Activated T-cell treated with anti-CD3 and anti-CD28 coated beads, Interleukin-2, amount 50 U/mL, for 72 hours (primary cell): ENCODE data around the gene EZR. TPM values are rescaled to one million over a fixed set of nuclear protein-coding genes. Genes with fewer than 3 reads are reported as not detected.
A peak's percentile ranks its signal among the peaks of the same experiment; 100 is the strongest.
"Not testable (repeated sequence)": the region's sequence is repeated elsewhere in the genome, so short reads cannot be mapped to it uniquely, and the experiment has no call there.

Source experiments
- ATAC-seq, 2 donors: fragments of 150-1000 bp; cut with Tn5 transposase; replicated peaks in 1 of 2; 2 replicates each; pipeline ENCODE4 v1.10.0; 2021; ENCODE audit warnings: moderate library complexity in 2 of 2, mild to moderate bottlenecking in 1 of 2
- DNase-seq, 2 donors: peaks; one replicate each; pipeline ENCODE4 v3.0.0; 2021 to 2022; ENCODE audit warnings: mixed read lengths in 1 of 2
- H3K27ac Mint-ChIP-seq: one replicate; pipeline ENCODE4 v1.8.0; 2022; ENCODE audit warnings: mild to moderate bottlenecking, moderate library complexity, mixed read lengths
- H3K27me3 Mint-ChIP-seq: one replicate; pipeline ENCODE4 v1.8.0; 2022; ENCODE audit warnings: low read depth, mixed read lengths
- H3K36me3 Mint-ChIP-seq, 2 donors: one replicate each; pipeline ENCODE4 v1.8.0; 2022; ENCODE audit warnings: mixed read lengths in 2 of 2, mild to moderate bottlenecking in 1 of 2; ENCODE audit not compliant: insufficient read depth in 2 of 2
- H3K4me1 Mint-ChIP-seq: one replicate; pipeline ENCODE4 v1.8.0; 2022; ENCODE audit warnings: low read depth, mixed read lengths
- H3K4me3 Mint-ChIP-seq, 2 donors: one replicate each; pipeline ENCODE4 v1.8.0; 2022; ENCODE audit warnings: mild to moderate bottlenecking in 2 of 2, mixed read lengths in 2 of 2, moderate library complexity in 2 of 2
- H3K9me3 Mint-ChIP-seq, 2 donors: one replicate each; pipeline ENCODE4 v1.8.0; 2022; ENCODE audit warnings: mixed read lengths in 2 of 2
- total RNA-seq, 2 donors: library from RNA; stranded (reverse); gene quantifications; one replicate each; pipeline ENCODE4 v1.2.3, GENCODE V29; 2022

The EZR gene
- total RNA-seq, 2 donors from 2014 or later: 167 to 177 TPM

DNA sequence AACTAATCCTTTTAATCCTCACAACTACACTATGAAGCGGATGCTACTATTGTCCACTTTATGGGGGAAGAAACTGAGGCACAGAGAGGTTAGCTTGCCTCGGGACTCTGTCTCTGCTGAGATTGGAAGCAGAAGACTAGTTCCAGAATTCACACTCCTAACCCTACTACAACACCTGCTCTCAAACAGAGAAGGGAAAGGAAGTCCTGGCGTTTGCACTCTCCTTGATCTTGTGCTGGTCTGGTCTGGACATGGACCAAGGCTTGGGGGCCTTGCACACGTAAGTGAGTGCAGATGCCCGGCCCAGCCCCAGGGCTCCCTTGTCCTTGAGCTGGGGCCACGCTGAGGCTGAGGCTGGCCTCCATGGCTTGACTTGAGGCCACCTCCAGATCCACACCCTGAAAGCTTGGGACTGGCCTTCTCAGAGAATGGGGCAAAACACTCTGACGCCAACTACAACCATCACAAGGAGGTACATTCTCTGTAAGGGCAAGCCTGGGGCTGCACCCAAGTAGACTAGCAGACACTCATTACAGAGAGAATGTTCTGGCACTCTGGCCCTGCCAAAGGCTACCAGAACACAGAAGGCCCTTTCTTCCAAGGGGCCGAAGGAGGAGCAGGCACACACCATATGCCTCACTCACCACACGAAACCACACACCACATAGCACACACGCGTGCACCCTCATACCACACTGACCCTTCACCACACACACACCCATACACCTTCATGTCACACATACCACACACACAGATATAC, 33.3 kb upstream of the EZR start:
- no peaks in the 10 kb centered on the region for H3K9me3 Mint-ChIP-seq
- peak; percentile 45 to 47 for DNase-seq
- H3K4me1 Mint-ChIP-seq: peaks cover 31% of the 10 kb centered on the region
- no peak overlapping the region for H3K4me3 Mint-ChIP-seq
- no peak overlapping the region for H3K27ac Mint-ChIP-seq
- peak in 1 of 2 donors; percentile 18 for ATAC-seq
- no peaks in the 10 kb centered on the region for H3K36me3 Mint-ChIP-seq
- H3K27me3 Mint-ChIP-seq: no peaks in the 10 kb centered on the region

DNA sequence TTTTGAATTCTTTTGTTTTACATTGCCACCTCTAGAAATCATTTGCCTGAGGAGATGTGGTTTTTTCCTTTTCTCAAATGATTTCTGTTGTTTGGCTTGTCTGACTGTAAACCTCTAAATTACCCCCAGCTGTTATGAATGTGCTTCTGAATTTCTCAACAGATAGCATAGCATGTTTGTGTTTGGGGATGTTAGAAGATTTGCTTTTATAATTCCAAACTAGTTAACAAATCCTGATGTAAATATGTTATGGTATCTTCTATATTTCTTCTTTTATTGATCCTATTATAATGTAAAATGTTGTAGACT, 31.6 kb upstream of the EZR start:
- DNase-seq: no peak
- Mint-ChIP-seq H3K4me3 (peak overlapping the region in 1 of 2 donors; percentile 92), H3K4me1 (peaks cover 24% of the 10 kb centered on the region), H3K9me3 (no peaks in the 10 kb centered on the region), H3K27me3 (no peaks in the 10 kb centered on the region), H3K36me3 (no peaks in the 10 kb centered on the region), H3K27ac (peak overlapping the region; percentile 93)
- peak in 1 of 2 donors; percentile 2 for ATAC-seq

DNA sequence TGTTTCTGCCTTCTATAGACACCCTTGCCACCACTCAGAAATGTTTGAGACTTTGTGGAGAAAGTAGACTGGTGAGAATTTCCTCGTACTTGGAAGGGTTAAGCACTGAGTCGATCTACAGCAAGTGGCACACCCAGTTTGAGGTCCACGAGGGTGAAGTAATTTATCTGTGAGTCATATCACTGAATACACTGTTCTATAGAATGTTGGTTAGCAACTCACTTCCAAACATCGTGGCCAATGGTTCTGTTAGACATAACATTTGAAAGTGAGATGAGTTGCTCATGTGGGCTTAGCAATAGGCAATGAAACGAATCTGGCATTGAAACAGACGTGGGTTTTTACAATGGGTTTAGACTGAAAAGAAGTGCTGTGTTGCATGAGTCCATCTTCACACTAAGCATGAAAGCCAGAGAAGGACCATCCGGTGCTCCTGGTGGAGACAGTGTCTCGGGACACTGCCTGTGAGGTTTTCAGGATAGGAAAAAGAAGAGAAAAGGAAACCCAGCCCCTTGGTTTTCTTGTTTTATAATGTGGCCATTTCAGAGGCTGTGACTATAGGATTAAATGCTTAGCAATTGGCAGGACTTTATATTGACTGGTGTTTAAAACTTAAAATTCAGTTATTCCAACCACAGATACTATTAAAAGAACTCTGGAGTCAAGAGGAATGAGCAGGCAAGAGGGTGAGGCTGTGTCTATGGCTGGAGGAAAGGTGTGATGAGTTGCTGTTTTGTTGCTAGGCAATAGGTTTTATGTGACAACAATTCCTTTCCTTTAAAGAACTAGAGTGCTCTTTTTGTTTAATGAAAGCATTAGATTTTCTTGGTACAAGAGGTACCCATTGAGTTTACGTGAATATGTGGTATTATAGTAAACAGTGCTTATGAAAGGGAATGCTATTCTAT, 31.0 kb upstream of the EZR start:
- Mint-ChIP-seq H3K9me3 (no peaks in the 10 kb centered on the region), H3K36me3 (no peaks in the 10 kb centered on the region), H3K4me1 (peaks cover 21% of the 10 kb centered on the region), H3K27me3 (no peaks in the 10 kb centered on the region), H3K27ac (peak overlapping the region; percentile 93), H3K4me3 (peak overlapping the region; percentile 76 to 92)
- DNase-seq: peak; percentile 62 to 70
- ATAC-seq: peak; percentile 81 to 83

DNA sequence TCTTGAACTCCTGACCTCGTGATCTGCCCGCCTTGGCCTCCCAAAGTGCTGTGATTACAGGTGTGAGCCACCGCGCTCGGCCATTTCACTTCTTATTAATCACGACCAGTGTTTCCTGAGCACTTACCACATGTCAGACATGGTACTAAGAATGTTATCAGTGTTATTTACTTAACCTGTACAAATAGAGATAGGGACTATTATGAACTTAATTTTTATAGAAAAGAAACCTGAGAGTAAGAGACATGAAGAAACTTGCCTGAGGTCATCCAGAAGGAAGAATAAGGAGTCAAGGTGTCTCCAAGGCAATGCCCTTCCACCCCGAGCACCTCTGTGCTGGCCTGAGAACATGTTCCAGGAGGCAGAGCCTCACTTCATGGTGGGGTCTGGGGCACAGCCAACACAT, 29.3 kb upstream of the EZR start:
- Mint-ChIP-seq H3K36me3 (no peaks in the 10 kb centered on the region), H3K27ac (no peak overlapping the region), H3K4me3 (no peak overlapping the region), H3K27me3 (no peaks in the 10 kb centered on the region), H3K4me1 (peaks cover 21% of the 10 kb centered on the region), H3K9me3 (no peaks in the 10 kb centered on the region)
- ATAC-seq: no peak
- DNase-seq: no peak

DNA sequence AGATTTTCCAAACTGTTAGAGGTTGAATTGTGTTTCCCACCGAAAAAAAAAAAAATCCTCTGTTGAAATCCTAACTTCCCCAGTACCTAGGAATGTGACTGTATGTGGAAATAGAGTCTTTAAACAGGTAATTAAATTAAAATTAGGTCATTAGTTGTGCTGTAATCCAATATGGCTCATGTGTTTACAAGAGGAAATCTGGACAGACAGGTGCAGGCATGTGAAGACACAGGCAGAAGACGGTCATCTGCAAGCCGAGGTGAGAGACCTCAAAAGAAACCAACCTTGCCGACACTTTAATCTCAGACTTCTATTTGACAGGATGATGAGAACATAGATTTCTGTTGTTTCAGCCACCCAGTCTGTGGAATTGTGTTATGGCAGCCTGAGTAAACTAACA, 28.6 kb upstream of the EZR start:
- DNase-seq: no peak
- H3K27ac Mint-ChIP-seq: no peak overlapping the region
- H3K4me3 Mint-ChIP-seq: no peak overlapping the region
- H3K27me3 Mint-ChIP-seq: no peaks in the 10 kb centered on the region
- H3K4me1 Mint-ChIP-seq: peaks cover 21% of the 10 kb centered on the region
- H3K9me3 Mint-ChIP-seq: peaks cover under 1 to 1% of the 10 kb centered on the region in 2 donors
- no peak for ATAC-seq
- peaks cover 0 to under 1% of the 10 kb centered on the region in 2 donors for H3K36me3 Mint-ChIP-seq

DNA sequence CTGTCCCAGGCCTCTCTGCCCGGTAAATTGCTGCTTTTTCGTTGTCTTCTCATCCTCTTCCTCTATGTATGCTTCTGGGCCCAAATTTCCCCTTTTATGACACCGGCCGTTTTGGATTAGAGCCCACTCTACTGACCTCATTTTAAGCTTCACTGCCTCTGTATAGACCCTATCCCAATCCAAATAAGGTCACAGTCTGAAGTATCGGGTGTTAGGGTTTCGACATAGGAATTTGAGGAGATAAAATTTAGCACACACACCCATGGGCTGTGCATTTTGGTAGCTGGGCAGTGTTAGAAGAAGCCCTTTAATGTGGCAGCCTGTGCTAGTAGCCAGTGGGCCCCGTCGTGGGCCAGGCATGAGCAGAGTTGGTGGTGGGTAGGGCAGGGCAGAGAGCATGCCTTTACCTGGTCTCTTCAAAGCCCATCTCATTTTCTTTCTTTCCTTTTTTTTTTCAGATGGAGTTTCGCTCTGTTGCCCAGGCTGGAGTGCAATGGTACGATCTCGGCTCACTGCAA, 27.9 kb upstream of the EZR start:
- Mint-ChIP-seq H3K36me3 (peaks cover 0 to 2% of the 10 kb centered on the region in 2 donors), H3K4me3 (no peak overlapping the region), H3K4me1 (peaks cover 21% of the 10 kb centered on the region), H3K27me3 (no peaks in the 10 kb centered on the region), H3K9me3 (peaks cover 2% of the 10 kb centered on the region in 2 donors), H3K27ac (no peak overlapping the region)
- DNase-seq (no peak), ATAC-seq (no peak)

DNA sequence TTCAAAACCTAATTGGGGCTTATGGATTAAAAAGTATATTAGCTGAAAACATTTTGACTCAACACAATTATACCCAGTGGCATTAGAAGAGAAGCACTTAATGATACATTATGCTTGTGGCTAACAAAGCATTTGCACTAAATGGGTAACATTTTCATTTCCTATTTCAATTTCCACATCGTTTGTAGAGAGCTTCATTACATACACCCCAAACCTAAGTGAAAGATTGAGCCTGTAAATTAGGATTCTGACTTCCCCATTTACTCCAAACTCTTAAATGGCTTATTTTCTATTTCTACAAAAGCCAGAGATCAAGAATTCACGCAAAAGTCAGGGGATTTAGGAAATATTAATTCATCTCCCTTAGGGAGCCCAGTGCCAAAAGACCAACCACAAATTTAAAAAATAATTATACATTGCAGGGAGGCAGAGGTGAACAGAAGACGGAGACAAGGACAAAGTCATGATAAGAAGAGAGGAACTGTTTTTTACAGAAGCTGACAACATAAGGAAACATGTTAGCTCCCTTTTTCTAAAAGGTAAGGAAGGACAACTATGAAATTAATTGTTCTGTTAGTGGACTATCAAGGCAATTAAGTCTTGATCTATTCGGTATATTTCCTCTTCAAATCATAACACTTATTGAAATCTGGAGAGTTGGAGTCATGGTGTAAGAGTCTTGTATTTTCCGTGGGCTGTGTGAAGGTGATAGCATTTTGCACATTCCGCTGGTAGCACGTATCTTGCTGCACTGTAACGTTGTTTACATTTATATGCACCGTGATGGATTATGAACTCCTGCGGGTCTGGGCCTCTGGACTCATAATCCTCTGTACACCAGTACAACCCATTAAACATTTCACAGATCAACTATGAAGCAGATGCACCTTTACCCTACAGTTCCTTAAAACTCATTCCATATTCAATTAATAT, 24.8 kb upstream of the EZR start:
- Mint-ChIP-seq H3K4me3 (no peak overlapping the region), H3K27ac (no peak overlapping the region), H3K9me3 (peaks cover 4 to 5% of the 10 kb centered on the region in 2 donors), H3K4me1 (peaks cover 2% of the 10 kb centered on the region), H3K36me3 (peaks cover 0 to 2% of the 10 kb centered on the region in 2 donors), H3K27me3 (no peaks in the 10 kb centered on the region)
- DNase-seq (no peak), ATAC-seq (no peak)

DNA sequence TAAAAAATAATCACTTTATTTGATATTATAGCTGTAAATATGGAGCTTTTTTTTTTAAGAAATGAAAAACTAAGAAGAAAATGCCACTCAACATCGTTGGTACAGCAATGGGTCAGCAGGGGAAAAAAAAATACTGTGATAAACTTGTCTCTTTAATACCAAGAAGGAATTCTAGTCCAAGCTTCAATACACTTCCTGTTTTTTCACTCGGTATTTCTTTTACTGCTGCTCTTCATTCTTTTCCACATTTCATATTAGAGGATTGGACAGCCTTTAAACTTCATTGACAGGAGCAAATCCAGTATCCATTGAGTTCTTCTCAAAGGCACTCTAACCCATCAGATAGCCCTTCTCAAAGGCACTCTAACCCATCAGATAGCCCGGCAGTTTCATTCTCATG, 22.2 kb upstream of the EZR start:
- DNase-seq: no peak
- Mint-ChIP-seq H3K4me3 (no peak overlapping the region), H3K4me1 (no peaks in the 10 kb centered on the region), H3K27me3 (no peaks in the 10 kb centered on the region), H3K9me3 (peaks cover 4 to 5% of the 10 kb centered on the region in 2 donors), H3K36me3 (peaks cover 0 to 2% of the 10 kb centered on the region in 2 donors), H3K27ac (no peak overlapping the region)
- ATAC-seq: no peak

DNA sequence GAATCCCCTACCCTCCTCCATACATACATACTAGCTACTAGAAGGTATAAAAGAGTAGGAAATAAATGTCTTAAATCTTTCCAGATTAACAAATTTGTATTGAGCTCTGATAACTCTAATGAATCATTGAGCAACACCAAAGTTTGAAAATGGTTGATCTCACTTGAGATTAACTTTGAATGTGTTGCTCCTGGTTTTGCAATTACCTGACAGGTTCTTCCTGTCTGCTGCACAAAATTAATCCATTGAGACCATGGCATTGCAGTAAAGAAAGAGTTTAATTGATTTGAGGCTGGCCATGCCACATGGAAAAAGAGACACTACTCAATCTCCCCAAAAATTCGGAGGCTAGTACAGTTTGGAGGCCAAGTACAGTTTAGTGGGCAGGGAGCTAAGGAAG, 21.3 kb upstream of the EZR start:
- ATAC-seq (no peak), DNase-seq (no peak)
- Mint-ChIP-seq H3K9me3 (peaks cover 4 to 5% of the 10 kb centered on the region in 2 donors), H3K36me3 (peaks cover 0 to 2% of the 10 kb centered on the region in 2 donors), H3K27me3 (no peaks in the 10 kb centered on the region), H3K4me1 (no peaks in the 10 kb centered on the region), H3K27ac (no peak overlapping the region), H3K4me3 (no peak overlapping the region)

DNA sequence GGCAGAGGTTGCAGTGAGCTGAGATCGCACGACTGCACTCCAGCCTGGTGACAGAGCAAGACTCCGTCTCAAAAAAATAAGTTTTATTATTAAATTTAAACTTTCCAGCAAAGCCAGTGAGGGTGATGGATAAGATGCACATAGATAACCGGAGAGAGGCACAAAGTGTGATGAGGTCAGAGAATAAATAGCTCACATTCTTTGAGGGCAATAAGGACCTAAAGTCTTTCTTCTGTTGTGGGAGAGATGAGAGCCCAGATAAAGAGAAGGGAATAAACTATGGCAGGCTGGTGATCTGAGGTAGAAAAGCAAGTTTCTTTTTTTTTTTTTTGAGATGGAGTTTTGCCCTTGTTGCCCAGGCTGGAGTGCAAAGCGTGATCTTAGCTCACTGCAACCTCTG, 20.6 kb upstream of the EZR start:
- ATAC-seq: no peak
- Mint-ChIP-seq H3K27ac (no peak overlapping the region), H3K4me3 (no peak overlapping the region), H3K4me1 (no peaks in the 10 kb centered on the region), H3K27me3 (peaks cover 6% of the 10 kb centered on the region), H3K9me3 (peaks cover 4 to 5% of the 10 kb centered on the region in 2 donors), H3K36me3 (peaks cover 0 to 2% of the 10 kb centered on the region in 2 donors)
- DNase-seq: no peak

DNA sequence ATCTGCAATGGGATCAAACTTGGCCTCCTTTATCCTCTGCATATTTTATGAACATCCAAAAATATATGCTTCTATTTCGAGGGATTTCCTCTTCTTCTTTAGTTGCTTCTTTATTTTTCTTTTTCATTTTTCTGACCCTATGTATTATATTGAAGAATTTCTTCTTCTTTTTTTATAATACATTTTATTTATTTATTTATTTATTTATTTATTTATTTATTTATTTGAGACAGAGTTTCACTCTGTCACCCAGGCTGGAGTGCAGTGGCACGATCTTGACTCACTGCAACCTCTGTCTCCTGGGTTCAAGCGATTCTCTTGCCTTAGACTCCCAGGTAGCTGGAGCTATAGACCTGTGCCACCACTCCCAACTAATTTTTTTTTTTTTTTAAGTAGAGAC, 19.6 kb upstream of the EZR start:
- DNase-seq, H3K4me1 Mint-ChIP-seq, H3K9me3 Mint-ChIP-seq, H3K4me3 Mint-ChIP-seq, H3K27ac Mint-ChIP-seq, H3K27me3 Mint-ChIP-seq, ATAC-seq, H3K36me3 Mint-ChIP-seq: not testable (repeated sequence)

DNA sequence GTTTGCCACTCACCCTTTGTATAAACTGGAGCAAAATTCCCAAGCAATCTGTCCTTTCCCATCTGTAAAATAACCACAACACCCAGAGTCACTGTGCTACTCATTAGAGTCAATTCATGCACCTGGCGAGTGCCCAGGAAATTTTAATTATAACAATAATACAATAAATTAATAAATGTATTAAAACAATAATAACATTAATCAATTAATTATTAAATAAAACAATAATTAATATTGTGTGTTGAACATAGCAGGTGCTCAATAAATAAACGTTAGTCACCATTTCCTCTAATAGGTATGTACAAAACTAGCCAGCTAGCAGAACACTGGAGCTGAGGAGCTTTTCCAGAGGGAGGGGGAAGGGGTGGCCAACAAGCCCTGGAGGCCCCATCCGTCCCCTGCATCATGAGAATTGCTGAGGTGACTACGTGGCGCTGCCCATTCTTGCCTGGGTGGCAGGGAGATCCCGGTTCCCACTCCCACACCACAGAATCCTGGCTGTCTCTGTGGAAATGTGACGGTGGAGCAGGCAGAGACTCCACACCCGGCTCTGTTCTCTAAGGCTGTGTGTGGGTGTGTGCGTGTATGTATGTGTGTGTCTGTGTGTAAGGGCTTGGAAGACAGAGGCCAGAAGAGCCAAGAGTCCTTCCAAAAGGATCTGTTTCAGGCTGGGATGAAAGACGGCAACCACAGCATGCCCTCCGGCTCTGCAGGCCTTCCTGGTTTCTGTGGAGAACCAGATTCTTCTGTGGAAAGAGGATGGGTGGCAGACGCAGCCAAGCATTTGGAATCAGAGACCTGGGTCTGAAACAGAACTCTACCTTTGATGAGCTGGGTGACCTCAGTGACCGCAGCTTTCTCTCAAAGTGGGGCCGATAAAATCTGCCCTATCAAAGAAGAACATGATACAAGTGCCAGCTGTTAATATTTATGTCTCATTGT, 18.8 kb upstream of the EZR start:
- Mint-ChIP-seq H3K27ac (no peak overlapping the region), H3K9me3 (peaks cover 4 to 5% of the 10 kb centered on the region in 2 donors), H3K27me3 (peaks cover 8% of the 10 kb centered on the region), H3K4me3 (no peak overlapping the region), H3K4me1 (no peaks in the 10 kb centered on the region), H3K36me3 (peaks cover 0 to 2% of the 10 kb centered on the region in 2 donors)
- ATAC-seq: no peak
- no peak for DNase-seq
